Right lobe of liver (tissue), 6 donors: ENCODE data around the gene PET117. TPM values are rescaled to one million over a fixed set of nuclear protein-coding genes. Genes with fewer than 3 reads are reported as not detected.

Experiments
- ATAC-seq, 4 donors: fragments of 200-7000 bp; cut with Tn5 transposase; one replicate each; pipeline ENCODE4 v1.9.1; 2020; ENCODE audit warnings: mild to moderate bottlenecking in 4 of 4, moderate library complexity in 4 of 4
- DNase-seq, 3 donors: peaks; one replicate each; pipeline ENCODE4 v3.0.0-alpha.2; 2020
- H3K27ac ChIP-seq, 3 donors: fragments of 200-600 bp; one replicate each; pipeline ENCODE4 v1.8.0; 2022
- H3K27me3 ChIP-seq, 2 donors: fragments of 200-600 bp; one replicate each; pipeline ENCODE4 v1.8.0; 2022
- H3K36me3 ChIP-seq, 4 donors: fragments of 200-600 bp; sonication (generic) in 1 of 4; one replicate each; pipeline versions ENCODE4 v1.5.1 to v1.8.0; 2017 to 2022; ENCODE audit warnings: control low read depth in 1 of 4
- H3K4me1 ChIP-seq, 4 donors: fragments of 200-600 bp; sonication (generic) in 1 of 4; one replicate each; pipeline versions ENCODE4 v1.5.1 to v1.8.0; 2017 to 2022; ENCODE audit warnings: control low read depth in 1 of 4
- H3K4me3 ChIP-seq, 3 donors: fragments of 200-600 bp; one replicate each; pipeline ENCODE4 v1.8.0; 2022
- H3K9me3 ChIP-seq, 4 donors: fragments of 200-600 bp; sonication (generic) in 1 of 4; one replicate each; pipeline versions ENCODE4 v1.5.1 to v1.8.0; 2017 to 2022; ENCODE audit warnings: control low read depth in 1 of 4
- CTCF ChIP-seq, 4 donors: fragments of 200-600 bp in 3 of 4; fragments of 450-650 bp in 1 of 4; IDR thresholded peaks; one replicate each; pipeline versions ENCODE4 v1.5.1 to v1.8.0; 2016 to 2022; ENCODE audit warnings: antibody characterized with exemption in 4 of 4, mild to moderate bottlenecking in 2 of 4
- POLR2A ChIP-seq: fragments of 450-650 bp; IDR thresholded peaks from one replicate; pipeline ENCODE4 v1.6.1; 2017; ENCODE audit warnings: antibody characterized with exemption, mild to moderate bottlenecking
- WGBS: methylation state at CpG from one replicate; pipeline ENCODE4 v1.1.6; 2018; ENCODE audit warnings: low coverage, low lambda C conversion rate; ENCODE audit not compliant: insufficient coverage; ENCODE audit errors: missing lambda C conversion rate; 5-methylcytosine and 5-hydroxymethylcytosine counted together
- intact Hi-C, 2 donors: fragments of 100-400 bp; cut with DNase I; formaldehyde crosslinking; loops; one replicate each; pipeline versions ENCODE4 v1.11.2 to v1.14.1; 2022
- total RNA-seq, 6 experiments: library from RNA; depleted of rRNA in 2 of 6; stranded (reverse); fragments of >200 nt in 2 of 6; fragmentation: NEBNext Ultra II Directional in 3 of 6; extraction: Animal tissue kit (Norgen Biotek cat#: 25700) in 3 of 6; gene quantifications; one replicate each; pipeline versions ENCODE4 v1.1.0 to v1.2.4, GENCODE V29; 2016 to 2023
- donor health status: DM: no; HTN: yes; CAD: no.
- donor health status: DM: no; HTN: no; CAD: no.
- donor health status: DM: no; HTN: no; CAD: no.
- donor health status: DM: no; HTN: yes; CAD: no.
- donor health status: DM: no; HTN: yes; CAD: no.

Gene PET117
- total RNA-seq, 6 experiments from 2014 or later: 5.1 to 10.6 (median 6.6) TPM

- intact Hi-C loops: no loop called here
- H3K4me3 ChIP-seq: no peak overlapping the region
- WGBS: 14% methylated on average over 1 of the region's 3 CpGs
- H3K9me3 ChIP-seq: no peaks in the 10 kb centered on the region
- H3K27ac ChIP-seq: no peak overlapping the region
- no peak for TF ChIP-seq CTCF (IDR thresholded peaks at IDR 0.05)
- no peak for TF ChIP-seq POLR2A
- ATAC-seq: peak in 1 of 4 donors; percentile 36
- peaks cover 0 to 31% (median 9%) of the 10 kb centered on the region in 4 donors for H3K36me3 ChIP-seq
- H3K27me3 ChIP-seq: no peaks in the 10 kb centered on the region
- no peaks in the 10 kb centered on the region for H3K4me1 ChIP-seq
- no peak for DNase-seq
Observed at GRCh38 chr20:18165553-18165952, 27.9 kb downstream of the PET117 start.

GRCh38 chr20:18166241-18166881 lies 28.7 kb downstream of the PET117 start:
- no peak for DNase-seq
- ATAC-seq: no peak
- WGBS: 70% methylated on average over 5 of the region's 5 CpGs
- Histone ChIP-seq H3K4me3 (no peak overlapping the region), H3K27ac (no peak overlapping the region), H3K9me3 (no peaks in the 10 kb centered on the region), H3K36me3 (peaks cover 0 to 25% (median 9%) of the 10 kb centered on the region in 4 donors), H3K4me1 (no peaks in the 10 kb centered on the region), H3K27me3 (no peaks in the 10 kb centered on the region)
- no peak for TF ChIP-seq CTCF (IDR thresholded peaks at IDR 0.05)
- TF ChIP-seq POLR2A: no peak
- intact Hi-C loops: no loop called here

- WGBS: 80% methylated on average over 1 of the region's 1 CpG
- no peaks in the 10 kb centered on the region for H3K4me1 ChIP-seq
- H3K4me3 ChIP-seq: no peak overlapping the region
- H3K27me3 ChIP-seq: no peaks in the 10 kb centered on the region
- TF ChIP-seq POLR2A (no peak), CTCF (IDR thresholded peaks at IDR 0.05) (no peak)
- H3K27ac ChIP-seq: no peak overlapping the region
- DNase-seq: no peak
- intact Hi-C loops: no loop called here
- ATAC-seq: no peak
- peaks cover 0 to 19% (median 6%) of the 10 kb centered on the region in 4 donors for H3K36me3 ChIP-seq
- no peaks in the 10 kb centered on the region for H3K9me3 ChIP-seq
Observed at GRCh38 chr20:18166950-18167349, 29.3 kb downstream of the PET117 start.

GRCh38 chr20:18172379-18172778 lies 34.7 kb downstream of the PET117 start:
- H3K27me3 ChIP-seq: no peaks in the 10 kb centered on the region
- 100% methylated on average over 2 of the region's 2 CpGs for WGBS
- H3K4me3 ChIP-seq: no peak overlapping the region
- H3K4me1 ChIP-seq: no peaks in the 10 kb centered on the region
- intact Hi-C loops: no loop called here
- TF ChIP-seq POLR2A: no peak
- TF ChIP-seq CTCF (IDR thresholded peaks at IDR 0.05): no peak
- DNase-seq (no peak), ATAC-seq (no peak)
- H3K27ac ChIP-seq: no peak overlapping the region
- H3K9me3 ChIP-seq: no peaks in the 10 kb centered on the region
- no peaks in the 10 kb centered on the region for H3K36me3 ChIP-seq
